GM13976 (cell line): Measurements from ENCODE around the gene TMEM273.
A peak's percentile ranks its signal among the peaks of the same experiment; 100 is the strongest.

Experiments
- DNase-seq: peaks from one replicate; pipeline ENCODE4 v3.0.0; 2012; ENCODE audit warnings: low spot score
- in situ Hi-C: fragments of 300-500 bp; cut with MboI; formaldehyde crosslinking; loops from one replicate; pipeline ENCODE4 v1.12.0; 2022; ENCODE audit warnings: low sequenced_read_pairs, mixed read lengths, inconsistent platforms; ENCODE audit not compliant: unreplicated experiment
- TF ChIP-seq, protein P1 (sequence below): IDR thresholded peaks from 2 replicates; pipeline ENCODE4 v1.5.1; 2012; ENCODE audit warnings: borderline replicate concordance, mild to moderate bottlenecking; ENCODE audit not compliant: insufficient read depth; ENCODE audit errors: extremely low read depth, missing control alignments, control extremely low read depth

TMEM273 gene

GRCh38 chr10:49140304-49141177 is 47.6 kb downstream of the TMEM273 start:
- TF ChIP-seq, protein P1, sequence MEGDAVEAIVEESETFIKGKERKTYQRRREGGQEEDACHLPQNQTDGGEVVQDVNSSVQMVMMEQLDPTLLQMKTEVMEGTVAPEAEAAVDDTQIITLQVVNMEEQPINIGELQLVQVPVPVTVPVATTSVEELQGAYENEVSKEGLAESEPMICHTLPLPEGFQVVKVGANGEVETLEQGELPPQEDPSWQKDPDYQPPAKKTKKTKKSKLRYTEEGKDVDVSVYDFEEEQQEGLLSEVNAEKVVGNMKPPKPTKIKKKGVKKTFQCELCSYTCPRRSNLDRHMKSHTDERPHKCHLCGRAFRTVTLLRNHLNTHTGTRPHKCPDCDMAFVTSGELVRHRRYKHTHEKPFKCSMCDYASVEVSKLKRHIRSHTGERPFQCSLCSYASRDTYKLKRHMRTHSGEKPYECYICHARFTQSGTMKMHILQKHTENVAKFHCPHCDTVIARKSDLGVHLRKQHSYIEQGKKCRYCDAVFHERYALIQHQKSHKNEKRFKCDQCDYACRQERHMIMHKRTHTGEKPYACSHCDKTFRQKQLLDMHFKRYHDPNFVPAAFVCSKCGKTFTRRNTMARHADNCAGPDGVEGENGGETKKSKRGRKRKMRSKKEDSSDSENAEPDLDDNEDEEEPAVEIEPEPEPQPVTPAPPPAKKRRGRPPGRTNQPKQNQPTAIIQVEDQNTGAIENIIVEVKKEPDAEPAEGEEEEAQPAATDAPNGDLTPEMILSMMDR, result no peak
- no peak for DNase-seq
- in situ Hi-C loops, result no loop called here

DNA sequence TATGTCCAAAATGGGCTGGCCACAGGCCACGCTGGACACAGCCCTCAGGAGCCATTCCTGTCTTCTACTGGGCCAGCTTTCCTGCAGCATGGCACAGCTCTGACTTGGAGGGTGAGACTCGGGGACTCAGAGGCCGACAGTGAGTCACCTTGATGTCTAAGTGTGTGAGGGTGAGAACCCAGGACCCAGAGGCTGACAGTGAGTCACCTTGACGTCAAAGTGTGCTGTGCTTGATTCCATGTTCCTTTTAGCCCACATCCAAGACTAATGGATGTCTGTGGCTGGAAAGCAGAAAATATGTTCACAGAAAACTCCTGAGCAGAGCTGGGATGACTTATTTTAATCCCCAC is 48.4 kb downstream of the TMEM273 start:
- in situ Hi-C loops, result no loop called here
- DNase-seq, result no peak
- TF ChIP-seq, protein P1, result no peak

GRCh38 chr10:49139028-49139845 is 49.0 kb downstream of the TMEM273 start:
- TF ChIP-seq, protein P1, result no peak
- DNase-seq, result peak; percentile 51
- in situ Hi-C loops, result no loop called here

GRCh38 chr10:49138361-49138891 is 49.8 kb downstream of the TMEM273 start:
- no peak for DNase-seq
- in situ Hi-C loops, result no loop called here
- TF ChIP-seq, protein P1, result no peak

DNA sequence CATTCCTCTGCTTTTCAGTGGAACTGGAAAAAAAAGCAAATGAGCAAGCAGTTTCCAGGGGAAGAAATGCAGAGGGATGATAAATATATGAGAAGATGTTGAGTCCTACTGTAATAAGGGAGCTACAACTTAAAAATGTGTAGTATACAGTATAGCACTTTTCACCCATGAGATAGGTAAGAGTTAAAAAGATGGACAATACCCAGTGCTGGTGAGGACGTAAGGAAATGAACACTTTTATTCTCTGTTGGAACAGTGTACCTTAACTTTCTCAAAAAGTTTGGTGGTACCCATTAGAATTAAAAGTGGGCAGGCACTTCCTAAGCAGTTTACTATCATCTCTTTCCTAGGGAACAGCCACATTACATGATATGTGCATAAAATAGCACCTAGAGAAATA is 51.7 kb downstream of the TMEM273 start:
- DNase-seq, result no peak
- in situ Hi-C loops, result no loop called here
- TF ChIP-seq, protein P1, result no peak

DNA sequence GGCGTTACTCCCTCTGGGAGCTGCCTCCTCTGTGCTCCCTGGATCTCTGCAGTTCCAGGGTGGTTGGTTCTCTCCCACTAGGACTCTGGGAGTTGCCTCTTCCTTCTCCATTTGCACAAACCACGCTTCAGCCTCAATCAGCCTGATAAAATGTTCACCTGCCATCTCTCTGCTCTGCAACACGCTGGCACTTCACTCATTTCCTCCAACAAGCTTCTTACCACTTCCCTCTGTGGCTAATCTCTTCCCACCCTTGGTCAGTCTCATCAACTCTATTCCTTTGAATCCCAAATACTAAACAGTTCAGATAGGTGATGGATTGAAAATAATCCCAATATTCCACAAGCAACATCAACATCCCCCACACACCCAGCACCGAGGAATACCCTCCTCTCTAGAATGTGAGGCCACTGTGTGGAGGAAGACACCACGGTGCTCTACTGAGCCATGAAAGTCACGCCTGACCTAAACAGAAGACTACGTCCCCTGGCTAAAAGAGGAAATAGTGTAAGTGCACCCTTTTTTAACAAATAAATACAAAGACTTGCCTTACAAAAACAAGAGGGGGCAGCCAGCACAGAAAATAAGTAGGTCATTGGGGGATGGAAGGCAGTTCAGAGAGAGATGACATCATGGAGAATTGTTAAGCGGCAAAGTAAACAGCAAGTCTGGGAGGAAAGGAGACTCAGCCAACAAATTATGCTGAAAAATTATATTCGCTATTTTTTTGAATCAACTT is 52.4 kb downstream of the TMEM273 start:
- in situ Hi-C loops, result no loop called here
- TF ChIP-seq, protein P1, result no peak
- peak; percentile 38 for DNase-seq
